ENCODE measurements around the gene CCSER2.

GRCh38 chr10:84312816-84313215 is 15.6 kb upstream of the CCSER2 start:
- TF ChIP-seq EZH2phosphoT487 (IDR thresholded peaks at IDR 0.05; ENCODE audit: insufficient read depth, low read depth) (no peak), EZH2 (IDR thresholded peaks at IDR 0.05; ENCODE audit: insufficient read depth, poor library complexity, severe bottlenecking) (no peak)
